ENCODE measurements around the gene ALMS1.
"Not testable (repeated sequence)": the region's sequence is repeated elsewhere in the genome, so short reads cannot be mapped to it uniquely, and the experiment has no call there.

Gene ALMS1

GRCh38 chr2:73402386-73403103 lies 16.9 kb downstream of the ALMS1 start:
- no peak for DNase-seq (ENCODE audit: low read depth)

DNA sequence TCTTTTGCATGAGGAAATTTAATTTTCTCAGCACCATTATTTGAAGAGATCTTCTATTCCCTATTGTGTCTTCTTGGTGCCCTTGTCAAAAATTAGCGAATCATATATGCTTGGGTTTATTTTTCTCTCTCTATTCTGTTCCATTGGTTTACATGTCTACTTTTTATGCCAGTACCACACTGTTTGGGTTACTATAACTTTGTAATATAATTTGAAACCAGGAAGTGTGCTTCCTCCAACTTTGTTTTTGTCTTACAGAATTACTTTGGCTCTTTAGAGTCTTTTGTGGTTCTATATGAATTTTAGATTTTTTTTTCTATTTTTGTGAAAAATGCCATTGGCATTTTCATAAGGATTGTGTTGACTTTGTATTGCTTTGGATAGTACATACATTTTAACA lies 17.6 kb downstream of the ALMS1 start:
- no peak for DNase-seq (ENCODE audit: low read depth)

GRCh38 chr2:73404409-73404808 lies 18.8 kb downstream of the ALMS1 start:
- DNase-seq (ENCODE audit: low read depth), result no peak

GRCh38 chr2:73406996-73407395 lies 21.4 kb downstream of the ALMS1 start:
- no peak for DNase-seq (ENCODE audit: low read depth)

- no peak for DNase-seq (ENCODE audit: low read depth)
Observed at GRCh38 chr2:73408198-73408597, 22.6 kb downstream of the ALMS1 start.

DNA sequence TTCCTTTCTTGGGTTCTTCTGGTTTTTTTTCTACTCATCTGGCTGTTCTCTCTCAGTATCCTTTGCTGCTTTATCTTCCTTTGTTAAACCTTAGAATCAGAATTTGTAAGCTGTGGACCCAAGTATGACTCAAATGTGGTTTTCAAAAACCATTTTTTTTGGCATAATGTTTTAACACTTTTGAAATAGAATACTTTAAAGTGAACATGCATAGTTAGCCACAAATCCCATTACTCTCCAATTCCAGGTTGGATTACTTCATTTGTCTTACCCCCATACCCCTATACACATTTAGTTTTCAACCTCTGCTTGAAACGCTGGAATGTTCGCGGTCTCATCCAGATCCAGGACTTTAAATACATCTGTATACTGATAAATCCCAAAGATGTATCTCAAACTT lies 29.1 kb downstream of the ALMS1 start:
- DNase-seq (ENCODE audit: low read depth), result no peak

DNA sequence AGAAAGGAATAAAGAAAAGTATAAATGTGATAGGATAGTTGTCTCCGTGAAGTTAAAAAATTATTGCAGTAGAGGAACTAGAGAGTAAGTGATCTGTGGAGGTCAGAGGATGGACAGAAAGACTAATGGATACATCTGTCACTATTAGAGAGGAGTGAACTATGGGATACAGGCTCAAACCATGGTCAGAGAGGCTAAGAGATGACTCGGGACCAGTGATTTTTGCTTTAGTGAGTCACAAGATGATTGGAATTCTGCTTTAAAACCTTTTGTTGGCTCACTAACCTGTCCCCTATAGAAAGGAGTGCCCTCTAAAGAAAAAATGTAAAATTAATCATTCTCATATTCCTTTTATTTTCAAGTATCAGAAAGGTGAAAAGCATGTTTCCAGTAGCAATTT lies 30.3 kb downstream of the ALMS1 start:
- DNase-seq (ENCODE audit: low read depth), result no peak

DNA sequence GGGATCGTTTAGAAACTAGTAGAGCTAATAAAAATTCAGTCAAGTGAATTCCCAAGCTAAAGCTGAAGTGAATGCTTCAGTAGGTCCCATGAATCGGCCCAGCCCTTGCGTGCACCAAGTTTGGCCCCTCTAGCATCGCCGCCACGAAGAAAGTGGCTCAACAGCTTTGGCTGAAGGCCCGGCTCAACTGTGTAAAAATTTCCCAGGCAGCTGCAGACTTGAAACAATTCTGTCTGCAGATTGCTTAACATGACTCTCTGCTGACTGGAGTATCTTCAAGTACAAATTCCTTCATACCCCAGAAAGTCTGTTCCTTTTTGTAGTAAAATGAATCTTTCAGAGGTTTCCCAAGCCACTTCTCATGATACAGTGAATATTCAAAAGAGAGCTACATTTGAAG lies 32.7 kb downstream of the ALMS1 start:
- DNase-seq (ENCODE audit: low read depth), result no peak

GRCh38 chr2:73423913-73424312 lies 38.3 kb downstream of the ALMS1 start:
- DNase-seq (ENCODE audit: low read depth), result no peak

DNA sequence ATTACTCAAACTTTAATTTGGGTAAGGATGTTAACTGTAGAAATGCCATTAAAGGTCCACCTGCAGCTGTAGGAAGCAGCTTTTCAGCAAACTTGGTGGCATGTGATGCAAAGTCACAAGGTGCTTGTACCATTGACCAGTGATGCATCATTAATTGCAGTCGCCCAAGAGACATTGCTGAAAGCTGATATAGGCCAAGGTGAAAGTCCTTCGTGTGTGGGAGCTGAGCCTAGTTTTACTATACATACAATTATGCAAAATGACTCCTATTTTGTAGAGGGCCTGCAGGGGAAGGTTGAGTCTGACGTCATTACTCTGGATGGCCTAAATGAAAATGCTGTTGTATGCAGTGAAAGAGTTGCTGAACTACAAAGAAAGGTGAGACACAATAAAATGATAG lies 40.5 kb downstream of the ALMS1 start:
- DNase-seq (ENCODE audit: low read depth), result no peak

DNA sequence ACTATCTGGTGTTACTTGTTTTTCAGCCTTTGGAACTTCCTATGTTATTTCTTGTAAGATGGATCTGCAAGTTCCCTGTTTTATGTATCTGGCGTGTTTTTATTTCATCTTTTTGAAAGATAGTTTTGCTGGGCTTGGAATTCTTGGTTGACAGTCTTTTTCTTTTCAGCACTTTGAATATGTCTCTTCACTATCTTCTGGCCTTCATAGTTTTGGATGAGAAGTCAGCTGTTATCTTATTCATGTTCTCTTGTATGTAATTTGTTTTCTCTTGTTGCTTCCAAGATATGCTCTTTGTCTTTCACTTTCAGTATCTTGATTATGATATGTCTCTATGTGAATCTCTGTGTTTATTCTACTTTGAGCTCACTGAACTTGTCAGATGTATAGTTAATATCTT lies 50.4 kb downstream of the ALMS1 start:
- no peak for DNase-seq (ENCODE audit: low read depth)

DNA sequence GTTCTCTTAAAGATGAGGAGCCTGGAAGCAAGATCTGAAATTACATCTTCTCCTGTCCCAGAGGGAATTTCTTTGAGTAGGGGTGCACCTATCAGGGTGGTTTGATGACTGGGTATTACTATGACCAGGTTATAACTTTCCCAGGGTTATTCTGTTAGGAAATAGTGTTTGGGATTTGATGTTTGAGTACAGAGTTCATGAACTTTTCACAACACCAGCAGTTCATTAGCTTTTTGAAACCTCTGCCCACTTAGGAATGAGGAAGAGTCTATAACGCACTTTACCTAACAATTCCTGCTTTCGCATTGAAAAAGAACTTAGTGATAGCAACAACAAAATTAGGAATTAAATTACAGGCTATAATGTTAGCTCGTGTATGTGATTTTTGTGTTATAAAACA lies 58.6 kb downstream of the ALMS1 start:
- DNase-seq (ENCODE audit: low read depth), result no peak

- no peak for DNase-seq (ENCODE audit: low read depth)
Observed at GRCh38 chr2:73448856-73449255, 63.2 kb downstream of the ALMS1 start.

- DNase-seq (ENCODE audit: low read depth), result no peak
Observed at GRCh38 chr2:73449404-73449803, 63.8 kb downstream of the ALMS1 start.

GRCh38 chr2:73451263-73451972 lies 65.8 kb downstream of the ALMS1 start:
- no peak for DNase-seq (ENCODE audit: low read depth)

GRCh38 chr2:73457982-73458381 lies 72.3 kb downstream of the ALMS1 start:
- no peak for DNase-seq (ENCODE audit: low read depth)

GRCh38 chr2:73462388-73462787 lies 76.8 kb downstream of the ALMS1 start:
- DNase-seq (ENCODE audit: low read depth), result not testable (repeated sequence)

GRCh38 chr2:73468376-73468775 lies 82.7 kb downstream of the ALMS1 start:
- DNase-seq (ENCODE audit: low read depth), result no peak

DNA sequence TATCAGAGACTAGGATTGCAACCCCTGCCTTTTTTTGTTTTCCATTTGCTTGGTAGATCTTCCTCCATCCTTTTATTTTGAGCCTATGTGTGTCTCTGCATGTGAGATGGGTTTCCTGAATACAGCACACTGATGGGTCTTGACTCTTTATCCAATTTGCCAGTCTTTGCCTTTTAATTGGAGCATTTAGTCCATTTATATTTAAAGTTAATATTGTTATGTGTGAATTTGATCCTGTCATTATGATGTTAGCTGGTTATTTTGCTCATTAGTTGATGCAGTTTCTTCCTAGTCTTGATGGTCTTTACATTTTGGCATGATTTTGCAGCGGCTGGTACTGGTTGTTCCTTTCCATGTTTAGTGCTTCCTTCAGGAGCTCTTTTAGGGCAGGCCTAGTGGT lies 98.2 kb downstream of the ALMS1 start:
- not testable (repeated sequence) for DNase-seq (ENCODE audit: low read depth)

- no peak for DNase-seq (ENCODE audit: low read depth)
Observed at GRCh38 chr2:73487112-73487657, 101.5 kb downstream of the ALMS1 start.

- DNase-seq (ENCODE audit: low read depth), result no peak
Observed at GRCh38 chr2:73488079-73488478, 102.4 kb downstream of the ALMS1 start.

DNA sequence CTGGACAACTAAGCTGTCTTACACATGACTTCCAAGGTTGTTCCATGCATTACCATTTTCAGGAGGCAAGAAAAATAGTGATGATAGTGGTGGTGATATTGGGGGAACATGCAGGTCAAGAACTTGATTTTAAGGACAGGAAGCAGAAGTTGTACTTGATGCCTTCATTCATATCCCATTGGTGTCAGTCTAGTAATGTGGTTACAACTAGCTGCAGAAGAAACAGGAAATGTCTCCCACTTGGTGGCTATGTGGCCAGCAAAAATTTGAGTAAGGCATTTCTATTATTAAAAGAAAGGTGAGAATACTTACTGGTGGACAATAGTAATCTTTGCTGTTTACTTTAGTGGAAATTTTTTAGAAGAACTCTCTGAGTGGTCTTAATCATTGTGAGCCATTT lies 103.4 kb downstream of the ALMS1 start:
- DNase-seq (ENCODE audit: low read depth), result no peak

DNA sequence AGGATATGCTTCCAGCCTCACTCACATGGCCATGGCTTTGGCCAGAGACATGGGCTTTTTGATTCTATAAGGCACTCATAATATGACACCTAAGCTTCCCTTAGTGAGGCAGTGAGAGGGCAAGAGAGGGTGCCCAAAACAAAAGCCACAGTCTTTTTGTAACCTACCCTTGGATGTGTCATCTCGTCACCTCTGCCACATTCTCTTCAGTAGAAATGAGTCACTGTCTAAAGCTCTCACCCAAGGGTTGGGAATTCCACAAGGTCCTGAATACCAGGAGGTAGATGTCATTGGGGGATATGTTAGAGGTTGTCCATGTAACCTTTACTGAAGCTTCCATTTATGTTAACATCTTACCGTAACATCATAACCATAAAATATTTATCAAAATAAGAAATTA lies 108.4 kb downstream of the ALMS1 start:
- DNase-seq (ENCODE audit: low read depth), result no peak
